AG04449 (cell line): Measurements from ENCODE around the gene SAV1.
A peak's percentile ranks its signal among the peaks of the same experiment; 100 is the strongest.

Experiments
- CTCF ChIA-PET: fragments of 350-600 bp; formaldehyde crosslinking; extraction: SDS; loops from one replicate; lab custom pipeline; 2021; ENCODE audit warnings: antibody characterized with exemption; lab: Yijun Ruan, JAX
- POLR2A ChIA-PET: fragments of 400-600, 350-600 bp; formaldehyde crosslinking; extraction: SDS; loops from one replicate; lab custom pipeline; 2020; ENCODE audit warnings: antibody characterized with exemption, inconsistent platforms; lab: Yijun Ruan, JAX
- DNase-seq: peaks from one replicate; pipeline ENCODE4 v3.0.0-alpha.2; 2010; ENCODE audit warnings: low read depth, low spot score
- H3K4me3 ChIP-seq: 2 replicates; pipeline ENCODE4 v1.5.1; 2011; ENCODE audit warnings: low read depth, mild to moderate bottlenecking, control low read depth, low read length
- TF ChIP-seq, protein P1 (sequence below): IDR thresholded peaks from one replicate; pipeline ENCODE4 v1.5.1; 2011; ENCODE audit warnings: mild to moderate bottlenecking, moderate library complexity, low read length, control low read depth, inconsistent platforms; ENCODE audit not compliant: insufficient read depth; ENCODE audit errors: missing control alignments

Gene SAV1

DNA sequence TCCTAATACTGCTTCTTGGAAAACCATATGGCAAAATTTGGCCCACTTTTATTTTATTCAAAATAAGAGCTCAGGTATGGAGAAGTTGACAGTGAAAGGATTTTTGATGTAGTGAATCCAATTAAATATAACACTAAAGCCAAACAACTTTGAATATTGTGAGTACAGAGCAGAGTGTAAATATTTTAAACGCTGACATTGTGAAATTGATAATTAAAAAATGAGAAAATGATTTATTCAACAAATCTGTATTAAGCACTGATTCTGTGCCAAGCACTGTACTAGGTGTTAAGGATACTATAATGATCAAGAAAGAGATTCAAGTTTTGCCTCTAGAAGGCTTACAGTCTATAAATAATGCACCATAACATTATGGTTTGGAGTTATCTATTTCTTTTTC lies 57.6 kb downstream of the SAV1 start:
- CTCF ChIA-PET = interaction anchor here (1.6 to 8.4 kb wide), 3 partner anchors 9 to 165 kb away, joined by 5 to 82 read pairs (median 5); no protein-coding TSS in a partner anchor
- no peak for DNase-seq
- POLR2A ChIA-PET = interaction anchor here (1.0 kb wide), 1 partner anchor 46 kb away, joined by 3 read pairs; no protein-coding TSS in a partner anchor
- no peak overlapping the region for H3K4me3 ChIP-seq
- TF ChIP-seq, protein P1, sequence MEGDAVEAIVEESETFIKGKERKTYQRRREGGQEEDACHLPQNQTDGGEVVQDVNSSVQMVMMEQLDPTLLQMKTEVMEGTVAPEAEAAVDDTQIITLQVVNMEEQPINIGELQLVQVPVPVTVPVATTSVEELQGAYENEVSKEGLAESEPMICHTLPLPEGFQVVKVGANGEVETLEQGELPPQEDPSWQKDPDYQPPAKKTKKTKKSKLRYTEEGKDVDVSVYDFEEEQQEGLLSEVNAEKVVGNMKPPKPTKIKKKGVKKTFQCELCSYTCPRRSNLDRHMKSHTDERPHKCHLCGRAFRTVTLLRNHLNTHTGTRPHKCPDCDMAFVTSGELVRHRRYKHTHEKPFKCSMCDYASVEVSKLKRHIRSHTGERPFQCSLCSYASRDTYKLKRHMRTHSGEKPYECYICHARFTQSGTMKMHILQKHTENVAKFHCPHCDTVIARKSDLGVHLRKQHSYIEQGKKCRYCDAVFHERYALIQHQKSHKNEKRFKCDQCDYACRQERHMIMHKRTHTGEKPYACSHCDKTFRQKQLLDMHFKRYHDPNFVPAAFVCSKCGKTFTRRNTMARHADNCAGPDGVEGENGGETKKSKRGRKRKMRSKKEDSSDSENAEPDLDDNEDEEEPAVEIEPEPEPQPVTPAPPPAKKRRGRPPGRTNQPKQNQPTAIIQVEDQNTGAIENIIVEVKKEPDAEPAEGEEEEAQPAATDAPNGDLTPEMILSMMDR = no peak

DNA sequence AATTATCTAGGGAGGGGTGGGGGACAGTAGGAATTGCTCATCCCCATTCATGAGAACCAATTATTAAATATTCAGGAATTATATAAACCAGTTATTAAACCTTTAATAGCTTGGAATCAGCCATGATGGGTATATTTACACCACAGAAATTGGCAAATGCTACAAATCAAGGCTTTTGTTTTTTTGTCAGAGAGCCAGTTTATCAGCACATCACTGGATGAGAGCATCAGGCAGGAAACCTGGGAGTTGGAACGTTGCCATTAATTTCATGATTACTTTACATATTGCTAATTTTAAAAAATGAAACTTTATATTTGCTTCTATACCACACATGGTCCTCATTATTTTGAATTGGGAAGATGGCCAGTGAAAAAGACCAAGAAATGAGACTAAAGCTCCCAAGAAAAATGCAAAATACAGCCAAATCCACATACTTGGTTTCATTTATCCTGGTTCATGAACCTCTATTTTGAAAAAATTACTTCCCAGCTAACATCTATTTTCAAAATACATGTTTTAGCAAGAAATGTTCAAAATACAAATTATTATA lies 59.7 kb downstream of the SAV1 start:
- DNase-seq = no peak
- H3K4me3 ChIP-seq = no peak overlapping the region
- TF ChIP-seq, protein P1 = no peak
- ChIA-PET CTCF (interaction anchor here (0.9 to 8.4 kb wide), 6 partner anchors 7 to 167 kb away, joined by 3 to 82 read pairs (median 6); no protein-coding TSS in a partner anchor), POLR2A (no interaction called here)

DNA sequence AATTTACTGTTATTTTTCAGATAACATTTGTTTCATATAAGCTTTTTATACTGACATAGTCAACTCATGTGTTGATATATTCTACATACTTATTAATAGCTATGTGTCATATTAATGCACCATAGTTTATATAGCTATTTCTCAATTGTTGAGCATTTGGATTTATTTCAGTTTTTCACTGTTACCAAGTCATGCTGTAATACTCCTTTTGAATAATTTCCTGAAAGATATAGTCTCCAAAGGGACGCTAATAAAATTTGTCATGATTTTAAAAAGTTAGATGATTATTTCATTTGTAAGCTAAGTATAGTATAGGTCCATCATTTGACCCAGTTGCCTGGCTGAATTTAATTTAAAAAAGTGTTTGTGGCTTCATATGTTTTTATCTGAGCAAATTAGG lies 60.3 kb downstream of the SAV1 start:
- ChIA-PET CTCF (interaction anchor here (0.8 to 8.4 kb wide), 8 partner anchors 8 to 168 kb away, joined by 3 to 82 read pairs (median 5); no protein-coding TSS in a partner anchor), POLR2A (no interaction called here)
- TF ChIP-seq, protein P1 = no peak
- H3K4me3 ChIP-seq = no peak overlapping the region
- no peak for DNase-seq

DNA sequence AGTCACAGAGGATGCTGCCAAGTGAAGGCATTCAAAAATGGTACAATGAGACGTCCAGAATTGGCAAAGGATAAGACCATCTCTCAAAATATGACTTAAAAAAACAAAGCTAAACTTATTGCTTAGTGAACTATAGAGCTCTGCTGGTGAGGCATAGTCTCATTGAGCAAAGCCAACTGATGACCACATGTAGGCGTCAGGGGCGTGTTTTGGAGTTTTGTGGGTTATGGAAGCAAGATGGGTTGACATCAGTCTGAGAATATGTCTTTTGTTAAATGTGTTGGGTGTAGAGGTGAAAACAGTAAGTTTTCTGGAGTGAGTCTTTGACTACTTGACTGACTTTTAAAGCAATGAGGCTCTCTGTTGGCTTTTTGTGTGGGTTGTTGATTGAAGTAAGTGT lies 60.9 kb downstream of the SAV1 start:
- no peak overlapping the region for H3K4me3 ChIP-seq
- TF ChIP-seq, protein P1 = no peak
- ChIA-PET CTCF (interaction anchor here (0.8 to 8.4 kb wide), 6 partner anchors 8 to 168 kb away, joined by 4 to 82 read pairs (median 6); no protein-coding TSS in a partner anchor), POLR2A (no interaction called here)
- DNase-seq = peak; percentile 65

DNA sequence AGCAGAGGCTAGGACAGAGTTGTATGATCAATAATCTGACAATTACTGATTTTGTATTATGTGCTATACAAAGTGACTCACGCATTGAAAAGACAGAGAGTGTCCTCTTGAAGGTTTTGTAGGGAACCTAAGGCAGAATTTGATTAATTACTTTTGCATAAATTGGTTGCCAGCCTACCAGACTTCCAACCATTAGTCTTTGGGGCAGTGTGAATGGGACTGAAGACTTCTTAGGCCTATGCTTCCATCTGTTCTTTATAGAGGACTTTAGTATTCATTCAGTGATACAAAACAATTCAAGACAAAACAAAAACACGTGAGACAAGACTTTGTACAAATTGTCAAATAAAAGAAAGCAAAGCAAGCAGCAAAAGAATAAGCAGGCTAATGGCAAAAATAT lies 61.6 kb downstream of the SAV1 start:
- no peak overlapping the region for H3K4me3 ChIP-seq
- TF ChIP-seq, protein P1 = no peak
- ChIA-PET CTCF (interaction anchor here (1.1 to 8.4 kb wide), 7 partner anchors 9 to 254 kb away, joined by 3 to 82 read pairs (median 5); no protein-coding TSS in a partner anchor), POLR2A (no interaction called here)
- no peak for DNase-seq

DNA sequence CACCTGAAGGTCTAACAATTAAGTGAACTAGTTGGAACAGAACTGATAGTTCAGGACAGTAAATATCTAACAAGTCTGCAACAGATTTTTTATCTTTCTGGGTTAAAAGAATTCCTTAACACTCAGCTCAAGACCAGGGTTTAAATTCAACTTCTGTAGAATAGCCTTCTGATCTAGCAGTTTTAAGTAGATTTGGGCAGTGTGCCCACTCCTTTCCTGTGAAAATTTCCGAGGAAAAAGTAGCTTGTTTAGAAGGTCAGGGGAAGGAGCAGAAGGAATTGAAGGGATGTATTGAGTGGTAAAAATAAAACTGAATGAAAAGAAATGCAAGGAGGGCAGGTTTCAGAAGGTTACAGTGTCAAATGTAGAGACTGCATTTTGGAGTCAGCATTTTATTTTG lies 62.3 kb downstream of the SAV1 start:
- POLR2A ChIA-PET = no interaction called here
- TF ChIP-seq, protein P1 = no peak
- no peak overlapping the region for H3K4me3 ChIP-seq
- DNase-seq = no peak
- CTCF ChIA-PET = interaction anchor here (1.1 to 8.4 kb wide), 8 partner anchors 8 to 255 kb away, joined by 3 to 82 read pairs (median 4); no protein-coding TSS in a partner anchor
